Measurements from ENCODE around the gene HCK.

DNA sequence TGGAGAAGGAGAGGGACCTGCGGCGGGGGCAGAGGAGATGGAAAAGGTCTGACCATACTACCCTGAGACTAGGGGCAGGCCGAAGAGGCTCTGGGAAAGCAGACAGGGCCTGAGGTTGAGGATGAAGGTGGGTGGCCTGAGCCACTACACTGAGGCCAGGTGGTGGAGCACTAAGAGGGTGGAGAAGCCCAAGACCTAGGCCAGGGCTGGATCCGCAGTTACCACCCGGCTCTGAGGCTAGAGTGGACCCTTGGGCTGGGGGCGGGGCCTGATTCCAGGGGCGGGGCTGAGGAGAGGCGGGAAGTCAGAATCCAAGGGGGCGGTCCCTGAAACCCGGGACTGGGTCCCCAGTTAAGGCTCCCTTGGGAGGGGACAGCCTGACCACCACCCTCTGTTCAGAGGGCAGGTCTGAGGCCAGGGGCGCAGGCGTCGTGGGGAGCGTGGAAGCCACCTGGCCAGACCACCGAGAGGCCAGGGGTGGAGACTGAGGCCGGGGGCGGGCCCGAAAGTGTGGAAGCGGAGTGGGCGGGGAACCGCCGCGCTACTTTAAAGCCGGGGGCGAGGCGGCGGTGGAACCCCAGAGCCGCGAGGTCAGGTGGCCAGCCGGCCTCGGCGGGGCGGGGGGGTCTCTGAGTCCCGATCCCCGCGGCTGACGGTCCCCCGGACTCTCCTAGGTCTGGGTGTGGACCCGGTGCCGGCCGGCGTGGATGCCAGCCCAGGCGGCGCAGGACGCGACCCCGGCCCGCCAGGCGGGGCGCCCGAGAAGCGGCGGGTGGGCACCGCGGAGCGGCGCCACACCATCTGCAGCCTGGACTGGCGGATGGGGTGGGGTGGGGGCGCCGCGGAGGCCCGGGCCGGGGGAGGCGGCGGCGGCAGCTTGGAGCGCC, 33.5 kb upstream of the HCK start:
- TF ChIP-seq EZH2 (optimal IDR thresholded peaks at IDR 0.05; ENCODE audit: low read depth, low read length): no peak
- TF ChIP-seq, protein P1, sequence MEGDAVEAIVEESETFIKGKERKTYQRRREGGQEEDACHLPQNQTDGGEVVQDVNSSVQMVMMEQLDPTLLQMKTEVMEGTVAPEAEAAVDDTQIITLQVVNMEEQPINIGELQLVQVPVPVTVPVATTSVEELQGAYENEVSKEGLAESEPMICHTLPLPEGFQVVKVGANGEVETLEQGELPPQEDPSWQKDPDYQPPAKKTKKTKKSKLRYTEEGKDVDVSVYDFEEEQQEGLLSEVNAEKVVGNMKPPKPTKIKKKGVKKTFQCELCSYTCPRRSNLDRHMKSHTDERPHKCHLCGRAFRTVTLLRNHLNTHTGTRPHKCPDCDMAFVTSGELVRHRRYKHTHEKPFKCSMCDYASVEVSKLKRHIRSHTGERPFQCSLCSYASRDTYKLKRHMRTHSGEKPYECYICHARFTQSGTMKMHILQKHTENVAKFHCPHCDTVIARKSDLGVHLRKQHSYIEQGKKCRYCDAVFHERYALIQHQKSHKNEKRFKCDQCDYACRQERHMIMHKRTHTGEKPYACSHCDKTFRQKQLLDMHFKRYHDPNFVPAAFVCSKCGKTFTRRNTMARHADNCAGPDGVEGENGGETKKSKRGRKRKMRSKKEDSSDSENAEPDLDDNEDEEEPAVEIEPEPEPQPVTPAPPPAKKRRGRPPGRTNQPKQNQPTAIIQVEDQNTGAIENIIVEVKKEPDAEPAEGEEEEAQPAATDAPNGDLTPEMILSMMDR (IDR thresholded peaks at IDR 0.05; ENCODE audit: low read length): no peak
